Measurements from ENCODE around the gene LARP4B.
"Not testable (repeated sequence)": the region's sequence is repeated elsewhere in the genome, so short reads cannot be mapped to it uniquely, and the experiment has no call there.

LARP4B gene

DNA sequence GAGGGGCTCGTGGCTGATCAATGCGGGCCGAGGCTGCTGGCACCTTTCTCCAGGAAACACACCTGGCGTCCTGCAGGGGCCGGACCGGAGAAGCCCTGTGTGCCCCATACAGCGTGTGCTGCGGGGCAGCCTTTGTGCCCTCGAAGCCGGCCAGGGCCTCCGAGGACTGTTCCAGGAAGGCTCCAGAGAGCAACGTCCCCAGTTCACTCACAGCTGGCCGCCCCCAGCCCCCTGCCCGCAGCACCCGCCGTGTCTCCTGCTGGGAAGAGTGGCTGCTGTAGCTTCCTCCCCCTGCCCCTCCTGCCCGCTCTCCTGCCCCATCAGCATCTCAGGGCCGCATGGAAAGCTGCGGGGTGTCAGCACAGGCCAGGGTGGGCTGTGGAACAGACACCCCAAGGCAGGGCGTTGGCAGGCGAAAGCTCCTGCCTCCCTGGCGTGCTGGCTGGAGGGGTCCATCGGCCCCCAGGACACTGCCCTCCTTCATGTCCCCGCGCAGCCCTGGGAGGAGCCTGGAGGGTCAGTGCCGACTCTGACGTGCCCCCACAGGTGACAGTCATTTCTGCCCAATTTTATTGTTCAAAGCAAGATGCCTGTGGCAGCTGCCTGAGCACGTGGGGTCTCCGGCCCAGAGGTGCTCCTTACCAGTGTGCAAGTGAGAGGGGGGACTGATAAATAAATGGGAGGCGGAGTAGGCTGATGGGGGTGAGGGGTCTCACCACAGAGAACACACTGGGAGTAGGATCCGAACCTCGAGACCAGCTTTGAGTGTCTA lies 146.2 kb downstream of the LARP4B start:
- no peak for DNase-seq

DNA sequence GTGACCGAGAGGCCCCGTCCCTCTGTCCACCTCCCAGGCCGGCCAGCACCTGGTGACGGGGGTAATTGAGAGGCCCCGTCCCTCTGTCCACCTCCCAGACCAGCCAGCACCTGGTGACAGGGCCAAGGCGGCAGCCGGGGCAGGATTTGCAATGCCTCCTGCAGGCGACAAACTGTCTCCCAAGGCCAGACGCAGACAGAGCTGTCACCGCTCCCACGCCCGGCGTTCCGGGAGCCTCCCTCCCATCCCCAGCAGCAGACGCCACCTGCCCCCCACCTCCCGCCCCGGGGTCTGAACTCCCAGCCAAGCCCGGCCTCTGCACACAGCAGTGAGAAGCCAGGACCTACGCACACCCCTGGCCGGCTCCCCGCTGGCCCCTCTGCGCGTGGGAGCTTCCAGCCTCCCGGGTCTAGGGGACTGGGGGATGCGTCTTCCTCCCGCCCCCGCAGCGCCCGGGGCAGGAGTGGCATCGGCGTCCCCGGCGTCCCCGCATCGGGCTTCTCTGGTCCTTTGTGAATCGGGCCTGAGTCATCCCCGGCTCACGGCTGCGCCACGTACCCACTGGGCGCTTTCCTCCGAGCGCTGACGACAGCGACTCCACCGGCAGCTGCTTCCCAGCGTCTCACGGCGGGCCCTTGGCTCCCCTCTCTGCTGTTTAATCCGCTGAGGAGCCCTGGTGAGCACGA lies 147.0 kb downstream of the LARP4B start:
- peak; percentile 85 for DNase-seq

DNA sequence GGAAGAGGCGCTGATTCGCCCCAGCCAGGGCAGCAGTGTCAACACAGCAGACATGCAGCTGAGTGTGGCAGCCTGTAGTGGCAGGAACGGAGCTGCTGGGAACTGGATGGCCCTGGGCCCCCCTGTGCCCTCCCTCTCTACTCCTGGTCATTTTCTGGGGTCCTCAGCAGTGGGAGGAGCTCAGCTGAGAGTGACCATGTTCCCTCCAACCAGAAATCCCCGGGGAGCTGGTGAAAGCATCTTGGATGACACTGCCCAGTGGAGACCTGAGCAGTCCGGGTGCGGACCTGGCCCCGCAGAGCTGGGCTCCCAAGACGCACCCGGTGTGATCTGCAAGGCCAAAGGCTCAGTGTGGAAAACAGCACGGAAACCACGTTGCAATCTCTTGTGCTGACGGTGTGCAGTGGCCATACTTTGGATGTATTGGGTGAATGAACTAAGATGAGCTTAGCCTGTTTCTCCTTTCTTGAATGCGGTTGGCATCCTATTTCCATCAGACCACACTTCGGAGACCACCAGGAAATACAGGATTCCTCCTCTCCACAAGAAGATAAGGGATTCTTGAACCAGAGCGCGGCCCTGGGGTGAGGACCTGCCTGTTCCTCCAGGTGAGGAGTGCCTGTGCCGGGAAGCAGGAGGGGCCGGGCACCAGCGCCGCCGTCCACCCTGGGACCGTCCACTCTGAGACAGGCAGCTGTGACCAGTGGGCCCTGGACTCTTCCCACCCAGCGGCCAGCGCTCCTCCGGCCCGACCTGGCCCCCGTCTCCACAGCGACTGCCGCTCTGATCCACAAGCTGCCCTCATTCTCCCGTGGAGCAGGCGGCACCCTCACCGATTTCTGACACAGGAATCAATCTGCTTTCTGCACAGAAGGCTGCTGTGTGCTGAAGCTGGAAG lies 148.5 kb downstream of the LARP4B start:
- no peak for DNase-seq

DNA sequence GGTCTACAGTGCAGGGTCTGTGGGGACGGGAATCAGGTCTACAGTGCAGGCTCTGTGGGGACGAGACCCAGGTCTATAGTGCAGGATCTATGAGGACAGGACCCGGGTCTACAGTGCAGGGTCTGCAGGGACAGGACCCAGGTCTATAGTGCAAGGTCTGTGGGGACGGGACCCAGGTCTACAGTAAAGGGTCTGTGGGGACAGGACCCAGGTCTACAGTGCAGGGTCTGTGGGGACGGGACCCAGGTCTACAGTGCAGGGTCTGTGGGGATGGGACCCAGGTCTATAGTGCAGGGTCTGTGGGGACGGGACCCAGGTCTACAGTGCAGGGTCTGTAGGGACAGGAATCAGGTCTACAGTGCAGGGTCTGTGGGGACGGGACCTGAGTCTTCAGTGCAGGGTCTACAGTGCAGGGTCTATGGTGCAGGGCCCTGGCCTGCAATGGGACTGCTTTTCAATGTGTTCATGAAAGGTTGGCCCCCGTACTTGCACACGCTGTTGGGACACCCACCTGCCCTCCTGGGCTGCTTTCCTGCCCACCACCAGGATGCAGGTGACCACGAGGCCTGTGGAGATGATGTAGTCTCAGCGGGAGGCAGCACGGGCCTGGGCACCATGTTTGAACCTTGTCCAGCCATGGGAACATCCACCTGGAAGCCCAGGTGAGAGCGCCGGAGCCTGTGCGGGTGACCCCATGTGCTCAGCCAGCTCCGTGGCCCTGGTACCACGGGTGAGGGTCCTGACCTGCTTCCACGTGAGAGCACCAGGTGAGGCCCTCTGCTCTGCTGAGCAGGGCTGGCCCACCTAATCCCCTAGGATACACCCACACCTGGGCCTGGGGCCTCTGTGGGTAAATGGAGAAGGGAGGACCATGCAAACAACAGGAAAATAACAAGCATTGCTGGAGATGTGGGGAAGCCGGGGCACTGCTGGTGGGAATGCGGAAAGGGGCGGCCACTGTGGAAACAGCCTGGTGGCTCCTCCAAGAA lies 150.7 kb downstream of the LARP4B start:
- DNase-seq, result no peak

DNA sequence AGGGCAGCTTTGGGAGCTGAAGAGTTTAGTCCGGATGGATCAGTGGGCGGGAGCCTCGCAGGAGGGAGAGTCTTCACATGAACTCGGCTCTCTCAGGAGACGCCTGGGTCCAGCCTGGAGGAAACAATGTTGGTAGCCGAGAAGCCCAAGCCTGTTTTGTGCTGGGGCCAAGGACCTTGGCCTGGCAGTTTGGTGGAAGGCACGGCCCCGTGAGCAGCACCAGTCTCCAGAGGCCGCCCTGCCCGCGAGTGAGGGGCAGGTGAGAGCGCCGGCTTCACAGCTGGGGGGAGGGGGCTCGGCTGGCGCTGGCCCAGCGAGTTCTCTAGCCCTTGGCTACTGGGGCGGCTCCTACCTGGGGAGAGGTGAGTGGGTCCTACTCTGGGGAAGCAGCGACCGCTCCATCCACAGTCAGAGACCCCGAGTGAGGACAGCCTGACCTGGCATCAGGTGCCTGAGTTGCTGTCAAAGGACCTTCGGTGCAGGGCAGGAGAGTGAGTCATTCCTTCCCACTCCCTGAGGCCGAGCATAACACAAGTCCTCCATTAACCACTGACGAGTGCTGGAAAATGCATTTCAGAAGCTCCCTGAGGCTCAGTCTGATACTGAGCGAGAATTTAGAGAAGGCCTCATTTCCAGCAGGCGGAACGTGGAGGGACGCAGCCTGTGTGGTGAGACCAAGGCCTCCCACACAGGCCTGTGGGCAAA lies 152.7 kb downstream of the LARP4B start:
- DNase-seq, result no peak

DNA sequence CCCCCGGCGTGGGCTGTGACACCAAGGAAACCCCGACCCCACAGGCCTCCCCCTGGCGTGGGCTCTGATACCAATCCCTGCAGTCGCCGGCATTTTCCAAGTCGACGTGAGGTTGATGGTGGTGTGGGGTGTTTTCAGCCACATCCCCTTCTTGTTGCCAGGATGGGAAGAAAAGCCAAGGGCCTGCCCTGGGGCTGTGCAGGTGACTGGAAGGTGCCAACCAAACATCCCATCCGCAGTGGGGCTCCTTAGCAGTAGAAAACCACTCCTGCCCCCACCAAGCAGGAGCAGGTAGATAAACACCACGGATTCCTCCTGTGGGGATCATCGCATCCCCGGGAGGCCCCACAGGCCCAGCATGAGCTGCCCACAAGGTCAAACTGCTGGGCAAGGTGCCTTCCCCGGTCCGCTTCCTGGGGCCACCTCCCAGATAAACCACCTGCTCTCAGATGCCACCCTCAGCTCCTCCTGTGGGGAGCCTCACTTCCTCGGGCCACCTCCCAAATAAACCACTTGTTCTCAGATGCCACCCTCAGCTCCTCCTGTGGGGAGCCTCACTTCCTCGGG lies 153.5 kb downstream of the LARP4B start:
- no peak for DNase-seq

DNA sequence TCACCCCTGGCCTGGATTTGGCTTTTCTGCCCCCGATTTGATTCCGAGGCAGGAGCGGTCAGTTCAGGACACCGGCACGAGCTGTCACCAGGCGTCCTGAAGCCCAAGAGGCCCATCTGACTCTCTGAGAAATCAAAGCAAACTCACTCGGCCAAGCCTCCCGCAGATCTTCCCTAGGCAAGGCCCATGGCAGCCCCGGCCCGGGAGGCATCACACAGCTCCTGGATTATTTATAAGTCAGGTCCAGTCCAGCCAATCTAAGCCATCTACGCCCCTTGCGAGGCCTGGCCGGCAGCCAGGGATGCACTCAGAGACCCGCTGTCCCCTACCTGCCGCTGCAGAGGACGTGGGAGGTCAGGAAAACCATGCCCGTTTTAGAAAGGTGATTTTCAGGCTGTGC lies 154.7 kb downstream of the LARP4B start:
- DNase-seq, result no peak

DNA sequence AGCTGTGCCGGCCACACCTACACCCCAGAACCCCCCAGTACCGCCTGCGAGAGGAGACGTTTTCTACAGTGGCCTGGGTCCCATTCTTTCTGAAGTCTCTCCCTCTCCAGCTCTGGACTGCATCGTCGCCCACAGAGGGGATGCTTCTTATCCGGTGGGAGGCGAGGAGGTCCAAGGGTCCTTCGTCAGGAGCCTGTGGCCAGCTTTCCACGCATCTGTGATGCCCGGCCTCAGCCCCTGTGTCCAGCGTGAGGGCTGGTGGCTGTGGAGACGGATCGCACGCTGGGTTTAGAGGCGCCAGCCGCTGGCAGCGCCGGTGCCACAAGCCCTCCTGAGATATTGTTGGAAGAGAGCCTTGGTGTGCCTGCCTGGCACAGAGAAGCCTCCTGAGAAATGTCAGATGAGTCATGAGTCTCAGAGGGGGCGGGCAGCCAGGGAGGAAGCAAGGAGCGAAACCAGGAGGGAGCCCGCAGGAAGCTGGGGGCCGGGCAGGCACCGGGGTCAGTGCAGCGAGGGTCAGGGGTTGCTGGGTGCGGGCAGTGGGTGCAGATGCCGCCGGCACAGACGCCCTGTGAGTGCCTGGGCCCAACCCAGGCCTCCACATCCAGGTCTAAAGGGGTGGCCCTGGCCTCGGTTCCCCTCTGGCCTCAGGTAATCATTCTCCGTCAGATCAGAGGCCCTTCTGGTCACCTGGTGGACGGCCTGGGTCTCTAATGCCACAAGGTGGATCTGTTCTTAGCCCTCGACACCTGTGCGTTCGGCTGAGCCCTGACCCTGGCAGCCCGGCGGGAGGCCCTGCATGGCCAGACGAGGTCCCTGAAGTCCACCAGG lies 156.0 kb downstream of the LARP4B start:
- DNase-seq, result no peak

DNA sequence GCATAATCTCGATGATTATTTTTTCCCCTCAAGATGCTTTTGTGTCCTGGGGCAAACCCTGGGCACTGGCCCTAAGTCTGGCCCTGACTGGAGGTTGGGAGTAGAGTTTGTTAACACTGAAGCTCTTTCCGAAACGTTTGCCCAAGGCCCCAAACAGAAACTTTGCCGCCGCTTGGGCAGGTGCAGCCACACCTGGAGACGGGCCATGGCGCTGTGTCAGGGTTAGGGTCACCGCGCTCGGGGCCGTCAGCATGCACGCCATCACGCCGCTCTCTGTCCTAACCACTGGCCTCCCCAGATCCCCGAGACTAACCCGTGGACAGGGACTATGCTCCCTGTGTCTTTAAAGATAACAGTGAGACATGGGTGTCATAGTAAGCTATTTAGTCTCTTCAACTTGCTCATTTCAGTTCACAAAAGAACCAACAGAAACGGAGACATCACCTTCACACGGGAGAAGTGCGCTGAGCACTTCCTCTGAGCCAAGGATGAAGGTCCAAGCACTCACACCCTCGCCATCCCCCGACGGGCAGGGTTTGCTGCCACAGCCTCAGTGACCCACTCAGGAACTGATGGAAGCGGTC lies 156.8 kb downstream of the LARP4B start:
- DNase-seq, result no peak

DNA sequence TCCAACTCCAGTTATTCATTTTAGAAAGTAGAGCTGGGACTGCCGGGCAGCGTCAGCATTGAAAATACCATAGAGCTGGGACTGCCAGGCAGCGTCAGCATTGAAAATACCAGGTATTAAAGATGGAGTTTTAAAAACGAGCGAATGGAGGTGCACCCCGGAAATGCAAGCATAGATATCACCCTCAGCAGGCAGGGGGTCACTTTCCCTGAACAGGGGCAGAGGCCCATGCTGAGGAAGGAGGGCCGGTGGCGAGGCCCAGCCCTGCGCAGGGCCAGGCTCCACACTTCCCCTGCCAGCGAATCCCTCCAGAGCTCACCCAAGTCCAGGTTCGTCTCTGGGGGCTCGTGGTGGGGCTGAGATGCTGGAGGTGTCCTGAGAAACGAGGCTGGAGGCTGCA lies 157.3 kb downstream of the LARP4B start:
- no peak for DNase-seq

DNA sequence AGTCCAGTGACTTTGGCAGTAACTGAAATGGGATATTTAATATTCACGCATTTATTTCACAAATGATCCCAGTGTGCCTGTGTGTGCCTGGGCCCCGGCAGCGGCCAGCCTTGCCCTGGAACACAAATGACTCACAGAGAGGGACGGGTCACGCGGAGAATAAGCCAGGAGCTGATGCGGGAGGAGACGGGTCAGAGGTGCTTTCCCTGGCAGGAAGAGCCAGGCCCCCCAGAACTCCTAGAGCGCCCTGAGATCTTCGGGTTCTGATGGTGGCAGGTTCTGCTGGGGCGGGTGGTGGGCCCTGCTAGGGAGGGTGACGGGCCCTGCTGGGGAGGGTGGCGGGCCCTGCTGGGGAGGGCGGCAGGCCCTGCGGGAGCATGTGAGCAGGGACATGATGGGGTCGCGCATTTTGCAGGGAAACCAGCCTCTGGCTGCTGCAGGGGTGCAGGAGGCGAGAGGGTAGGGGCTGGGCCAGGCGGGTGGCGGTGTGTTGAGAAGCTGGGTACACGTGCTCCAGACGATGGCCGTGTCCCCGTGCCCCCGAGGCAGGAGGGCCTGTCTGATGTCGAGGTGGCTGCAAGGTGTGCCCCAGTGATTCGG lies 157.8 kb downstream of the LARP4B start:
- DNase-seq, result no peak

DNA sequence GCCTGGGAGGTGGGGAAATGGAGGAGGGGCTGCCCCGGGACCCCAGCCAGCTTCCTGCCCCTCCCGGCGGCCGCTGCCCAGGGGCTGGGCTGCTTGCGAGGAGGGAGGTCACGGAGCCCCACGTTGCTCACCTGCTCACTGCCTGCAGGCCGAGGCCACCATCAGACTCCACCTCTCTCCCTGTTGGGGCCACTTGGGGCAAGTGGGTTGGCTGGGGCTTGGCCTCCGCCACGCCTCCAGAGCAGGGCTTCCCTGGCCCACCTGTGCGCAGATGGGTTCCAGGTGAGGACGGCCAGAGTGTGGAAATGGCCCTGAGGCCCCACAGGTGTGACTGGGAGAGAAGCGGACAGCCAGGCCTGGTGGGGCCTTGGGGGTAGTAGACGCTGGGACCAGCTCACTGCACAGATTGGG lies 159.3 kb downstream of the LARP4B start:
- DNase-seq, result no peak

DNA sequence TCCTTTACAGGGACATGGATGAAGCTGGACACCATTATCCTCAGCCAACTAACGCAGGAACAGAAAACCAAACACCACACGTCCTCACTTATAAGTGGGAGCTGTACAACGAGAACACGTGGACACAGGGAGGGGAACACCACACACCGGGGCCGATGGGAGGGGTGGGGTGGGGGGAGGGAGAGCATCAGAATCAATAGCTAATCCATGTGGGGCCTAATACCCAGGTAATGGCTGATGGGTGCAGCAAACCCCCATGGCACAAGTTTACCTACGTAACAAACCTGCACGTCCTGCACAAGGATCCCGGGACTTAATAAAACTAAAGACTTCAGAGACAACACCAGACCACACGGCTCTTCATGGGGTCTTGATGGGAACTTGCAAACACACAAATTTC lies 159.9 kb downstream of the LARP4B start:
- no peak for DNase-seq

DNA sequence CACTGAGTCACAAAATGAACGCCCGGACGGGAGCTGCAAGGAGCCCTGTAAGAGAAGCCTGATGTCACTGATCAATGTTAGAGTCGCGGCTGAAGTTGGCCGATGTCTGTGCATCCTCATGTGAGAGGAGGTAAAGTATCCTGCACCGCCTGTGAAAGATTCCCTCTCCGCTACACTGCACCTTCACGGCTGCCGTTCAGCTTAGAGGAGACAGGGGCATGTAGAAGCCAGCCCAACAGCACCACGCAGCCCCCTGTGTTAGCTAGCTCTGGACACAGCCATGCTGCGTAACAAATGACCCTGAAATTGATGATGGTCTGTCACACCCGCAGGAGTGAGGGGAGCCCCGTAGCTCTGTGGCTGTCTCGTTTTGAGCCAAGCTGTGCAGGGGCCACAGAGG lies 160.5 kb downstream of the LARP4B start:
- no peak for DNase-seq

DNA sequence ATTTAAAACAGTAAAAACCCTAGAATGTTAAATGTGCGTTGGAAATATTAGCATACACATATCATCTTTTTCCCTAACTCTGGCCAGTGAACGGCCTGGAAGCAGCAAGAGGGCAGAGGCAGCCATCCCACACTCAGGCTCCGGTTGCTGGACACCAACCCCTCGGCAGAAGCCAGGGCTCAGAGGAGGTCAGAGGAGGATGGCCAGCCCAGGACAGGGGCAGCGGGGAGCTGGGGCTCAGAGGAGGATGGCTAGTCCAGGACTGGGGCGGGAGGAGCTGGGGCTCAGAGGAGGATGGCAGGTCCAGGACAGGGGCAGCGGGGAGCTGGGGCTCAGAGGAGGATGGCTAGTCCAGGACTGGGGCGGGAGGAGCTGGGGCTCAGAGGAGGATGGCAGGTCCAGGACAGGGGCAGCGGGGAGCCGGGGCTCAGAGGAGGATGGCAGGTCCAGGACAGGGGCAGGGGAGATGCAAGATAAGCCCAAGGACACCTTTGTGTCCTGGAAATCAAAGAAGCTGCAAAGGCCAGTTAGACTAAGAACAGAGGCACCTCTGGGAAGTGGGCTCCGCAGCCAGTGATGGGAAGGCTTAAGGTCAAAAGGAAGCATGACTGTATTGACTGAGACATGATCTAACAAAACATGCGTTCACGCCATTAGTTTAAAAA lies 161.3 kb downstream of the LARP4B start:
- DNase-seq, result not testable (repeated sequence)

DNA sequence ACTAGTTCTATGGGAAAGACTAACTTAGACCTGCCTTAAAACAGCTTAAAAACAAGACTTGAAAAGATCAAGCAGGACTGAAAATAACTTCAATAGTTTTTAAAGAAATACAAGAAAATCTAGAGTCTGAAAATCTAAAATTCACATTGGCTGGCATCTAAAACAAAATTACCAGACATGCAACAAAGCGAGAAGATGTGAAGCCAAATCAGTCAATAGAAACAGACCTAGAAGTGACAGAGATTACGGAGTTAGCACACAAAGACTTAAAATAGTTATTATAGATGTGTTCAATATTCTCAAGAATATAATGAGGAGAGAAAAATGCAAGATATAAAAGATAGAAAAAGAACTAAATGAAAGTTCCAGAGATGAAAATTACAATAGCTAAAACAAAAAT lies 163.7 kb downstream of the LARP4B start:
- DNase-seq, result no peak

DNA sequence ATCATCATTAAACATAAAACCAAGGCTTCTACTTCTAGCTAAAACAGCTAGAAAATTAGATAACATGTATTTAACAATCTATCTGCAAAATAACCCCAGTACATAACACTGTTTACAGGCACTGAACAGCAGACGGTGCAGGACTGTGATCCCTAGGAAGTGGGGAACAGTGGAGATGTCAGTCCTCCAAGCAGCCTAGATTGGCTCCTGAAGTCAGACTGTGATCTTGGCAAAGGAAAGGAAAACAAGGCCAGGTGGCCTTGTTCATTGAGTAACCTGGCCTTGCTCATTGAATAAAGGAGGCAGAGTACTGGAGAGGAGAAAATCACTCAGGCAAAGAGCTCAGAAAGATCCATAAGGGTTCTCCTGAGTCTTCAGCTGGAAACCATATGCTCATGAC lies 164.3 kb downstream of the LARP4B start:
- no peak for DNase-seq

DNA sequence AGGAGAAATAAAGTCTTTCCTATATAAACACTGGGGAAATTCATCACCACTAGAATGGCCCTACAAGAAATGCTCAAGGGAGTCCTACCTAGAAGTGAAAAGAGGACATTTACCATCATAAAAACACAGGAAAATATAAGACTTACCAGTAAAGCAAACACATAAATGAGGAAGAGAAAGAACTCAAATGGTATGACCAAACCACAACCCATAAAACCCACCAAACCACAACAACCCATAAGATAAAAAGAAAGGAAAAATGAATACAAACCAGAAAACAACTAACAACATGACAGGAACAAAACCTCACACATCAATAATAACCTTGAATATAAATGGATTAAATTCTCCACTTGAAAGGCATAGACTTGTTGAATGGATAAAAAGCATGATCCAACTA lies 170.1 kb downstream of the LARP4B start:
- DNase-seq, result no peak

DNA sequence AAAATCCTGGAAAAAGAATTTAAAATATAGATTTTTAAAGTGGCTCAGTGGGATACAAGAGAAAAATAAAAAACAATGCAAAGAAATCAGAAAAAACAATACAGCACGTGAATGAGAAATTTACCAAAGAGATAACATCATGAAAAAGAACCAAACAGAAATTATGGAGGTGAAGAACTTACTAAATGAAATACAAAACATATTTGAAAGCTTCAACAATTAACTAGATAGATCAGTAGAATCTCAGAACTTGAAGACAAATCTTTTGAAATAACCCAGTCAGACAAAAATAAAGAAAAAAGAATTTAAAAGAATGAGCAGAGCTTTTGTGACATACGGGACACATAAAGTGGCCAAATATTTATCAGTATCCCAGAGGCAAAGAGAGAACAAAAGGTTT lies 170.9 kb downstream of the LARP4B start:
- DNase-seq, result no peak
